Measurements from ENCODE around the gene SLC39A1.

The SLC39A1 gene

GRCh38 chr1:153919876-153920852 is 43.2 kb downstream of the SLC39A1 start:
- TF ChIP-seq GATA3 (IDR thresholded peaks at IDR 0.05; ENCODE audit: low read depth, low read length) (no peak), GATA2 (IDR thresholded peaks at IDR 0.05; ENCODE audit: low read depth, low read length) (no peak)

GRCh38 chr1:153916297-153916696 is 47.0 kb downstream of the SLC39A1 start:
- TF ChIP-seq GATA2 (IDR thresholded peaks at IDR 0.05; ENCODE audit: low read depth, low read length): no peak

GRCh38 chr1:153912349-153912748 is 51.0 kb downstream of the SLC39A1 start:
- TF ChIP-seq GATA3 (IDR thresholded peaks at IDR 0.05; ENCODE audit: low read depth, low read length) (no peak), GATA2 (IDR thresholded peaks at IDR 0.05; ENCODE audit: low read depth, low read length) (no peak)

All from SH-SY5Y (cell line).